K562 (cell line): Measurements from ENCODE around the gene ZNF558. TPM values are rescaled to one million over a fixed set of nuclear protein-coding genes. Genes with fewer than 3 reads are reported as not detected.

Experiments
- BDP1 ChIP-seq: IDR thresholded peaks from 3 replicates; pipeline ENCODE4 v1.6.1; 2011; ENCODE audit not compliant: insufficient read length, insufficient read depth
- CBFA2T2 ChIP-seq: fragments of 450-650 bp; conservative IDR thresholded peaks from 2 replicates; pipeline ENCODE4 v1.6.1; 2017; ENCODE audit warnings: mild to moderate bottlenecking
- CBFB ChIP-seq: sonication (generic); formaldehyde crosslinking; IDR thresholded peaks from 2 replicates; pipeline ENCODE4 v1.4.0; 2020; ENCODE audit warnings: mild to moderate bottlenecking, missing genetic modification reagents
- E2F8 ChIP-seq: fragments of 450-650 bp; IDR thresholded peaks from 2 replicates; pipeline ENCODE4 v1.7.1; 2018; ENCODE audit warnings: mild to moderate bottlenecking, low read depth; ENCODE audit not compliant: partially characterized antibody
- FOXP1 ChIP-seq: sonication (generic); formaldehyde crosslinking; IDR thresholded peaks from 2 replicates; pipeline ENCODE4 v1.8.0; 2022; ENCODE audit warnings: mild to moderate bottlenecking, missing genetic modification reagents
- HDAC8 ChIP-seq: fragments of 450-650 bp; IDR thresholded peaks from 2 replicates; pipeline ENCODE4 v1.6.1; 2016; ENCODE audit warnings: mild to moderate bottlenecking, missing genetic modification characterization, moderate library complexity, missing compliant biosample characterization
- HDGF ChIP-seq: fragments of 450-650 bp; IDR thresholded peaks from 2 replicates; pipeline ENCODE4 v1.6.1; 2016
- MTA1 ChIP-seq: fragments of 450-650 bp; IDR thresholded peaks from 2 replicates; pipeline ENCODE4 v1.6.1; 2017; ENCODE audit warnings: borderline replicate concordance
- MTF1 ChIP-seq: fragments of 250-450 bp; sonication (Bioruptor Pico); IDR thresholded peaks from 2 replicates; pipeline ENCODE4 v1.9.0; 2021; ENCODE audit warnings: moderate library complexity, mild to moderate bottlenecking, inconsistent platforms, borderline replicate concordance
- NEUROD1 ChIP-seq: fragments of 150-350 bp; IDR thresholded peaks from 2 replicates; pipeline ENCODE4 v1.6.1; 2014; ENCODE audit warnings: borderline replicate concordance, low read length, low read depth; ENCODE audit not compliant: partially characterized antibody
- NFE2L1 ChIP-seq: fragments of 450-650 bp; IDR thresholded peaks from 2 replicates; pipeline ENCODE4 v1.6.1; 2016; ENCODE audit warnings: missing genetic modification characterization, low read depth, mild to moderate bottlenecking, missing compliant biosample characterization, moderate library complexity, borderline replicate concordance
- PKNOX1 ChIP-seq: fragments of 450-650 bp; IDR thresholded peaks from 2 replicates; pipeline ENCODE4 v1.6.1; 2016
- RBM22 ChIP-seq: fragments of 200-400 bp; formaldehyde crosslinking; IDR thresholded peaks from 2 replicates; pipeline ENCODE4 v1.6.1; 2018; ENCODE audit warnings: low read length, low read depth; ENCODE audit not compliant: poor library complexity, severe bottlenecking
- SIX5 ChIP-seq, 2 experiments: IDR thresholded peaks; 2 replicates each; pipeline ENCODE4 v1.6.1; 2011; ENCODE audit warnings: low read length in 2 of 2, borderline replicate concordance in 1 of 2, low read depth in 1 of 2, mild to moderate bottlenecking in 1 of 2, moderate library complexity in 1 of 2; ENCODE audit not compliant: insufficient read depth in 1 of 2
- SMAD4 ChIP-seq: fragments of 250-450 bp; sonication (Bioruptor Pico); conservative IDR thresholded peaks from 2 replicates; pipeline ENCODE4 v1.8.0; 2021; ENCODE audit warnings: inconsistent platforms, mild to moderate bottlenecking, moderate library complexity
- TAF15 ChIP-seq: fragments of 200-400 bp; formaldehyde crosslinking; IDR thresholded peaks from 2 replicates; pipeline ENCODE4 v1.6.1; 2017; ENCODE audit warnings: mild to moderate bottlenecking, low read depth, low read length, moderate library complexity
- TEAD2 ChIP-seq: fragments of 450-650 bp; IDR thresholded peaks from 2 replicates; pipeline ENCODE4 v1.6.1; 2016; ENCODE audit warnings: missing genetic modification characterization, control low read depth, missing compliant biosample characterization
- TRIM25 ChIP-seq: fragments of 450-650 bp; IDR thresholded peaks from 2 replicates; pipeline ENCODE4 v1.7.0; 2016; ENCODE audit warnings: borderline replicate concordance
- ZC3H11A ChIP-seq: IDR thresholded peaks from 2 replicates; pipeline ENCODE4 v1.6.1; 2012; ENCODE audit warnings: low read depth, low read length, improper control_type of control experiment
- ZNF253 ChIP-seq: fragments of 250-450 bp; sonication (Bioruptor Pico); conservative IDR thresholded peaks from 2 replicates; pipeline ENCODE4 v1.6.1; 2021; ENCODE audit warnings: mild to moderate bottlenecking
- ZNF263 ChIP-seq: sonication (generic); formaldehyde crosslinking; IDR thresholded peaks from 2 replicates; pipeline ENCODE4 v1.8.0; 2022; ENCODE audit warnings: mild to moderate bottlenecking, missing genetic modification reagents, borderline replicate concordance
- ZNF507 ChIP-seq: conservative IDR thresholded peaks from 2 replicates; pipeline ENCODE4 v1.6.1; 2017; ENCODE audit warnings: missing genetic modification characterization, missing compliant biosample characterization
- ZSCAN29 ChIP-seq: fragments of 450-650 bp; IDR thresholded peaks from 2 replicates; pipeline ENCODE4 v1.6.1; 2017
- polyA plus RNA-seq, 8 experiments: library from polyadenylated mRNA; depleted of rRNA in 4 of 8; stranded (reverse) in 5 of 8; unstranded in 3 of 8; fragments of >200 nt; fragmentation: Nextera tagmentation in 2 of 8; fragmentation: Illumina TruSeq in 1 of 8; extraction: Ambion mirVana in 2 of 8; extraction: Trizol in 1 of 8; gene quantifications; 2 replicates each; pipeline versions ENCODE4 v1.2.1 to v1.2.3, GENCODE V29; 2011 to 2014; ENCODE audit warnings: inconsistent platforms in 1 of 8, missing spikeins in 1 of 8
- total RNA-seq, 7 experiments: library from RNA; depleted of rRNA in 6 of 7; stranded (reverse); fragments of >200 nt in 6 of 7; fragmentation: Illumina TruSeq in 2 of 7; extraction: Trizol in 2 of 7; gene quantifications; 2 replicates each; pipeline versions ENCODE4 v1.2.1 to v1.2.3, GENCODE V29; 2011 to 2021; ENCODE audit warnings: low replicate concordance in 1 of 7

The ZNF558 gene
- total and polyA plus RNA-seq, 9 of the 15 experiments (the other 6 are each of a cell fraction or from before 2014, with no cell fraction given), result 5.4 to 47.6 (median 21.2) TPM

GRCh38 chr19:8832132-8833021 lies at the start of gene ZNF558, which contains the start of gene MBD3L1 (continued):
- TF ChIP-seq RBM22 (peak; percentile 79), ZC3H11A (no peak), HDAC8 (tag) (no peak), ZNF253 (CRISPR knock-in tag) (no peak), TEAD2 (tag) (no peak), ZNF263 (peak; percentile 34; the same call in 1 of the 2 replicates), SIX5 (IDR thresholded peaks at IDR 0.05; ENCODE audit: borderline replicate concordance in 1 of 2, insufficient read depth in 1 of 2, low read depth in 1 of 2, low read length in 2 of 2) (no peak), FOXP1 (0 out of 2 replicates have a peak, but pooled peaks have one; percentile 61), CBFB (CRISPR knock-in tag) (no peak), ZNF507 (tag) (no peak), NEUROD1 (peak; percentile 62), CBFA2T2 (no peak), TAF15 (no peak), MTA1 (peak; percentile 68; the same call in 1 of the 2 replicates), BDP1 (no peak), ZSCAN29 (no peak), MTF1 (CRISPR knock-in tag) (no peak), HDGF (peak; percentile 74; the same call in 1 of the 2 replicates), TRIM25 (no peak), SMAD4 (CRISPR knock-in tag) (peak; percentile 42; the same call in 1 of the 2 replicates), PKNOX1 (peak; percentile 97), NFE2L1 (tag) (no peak), E2F8 (peak; percentile 90)
